Measurements from ENCODE around the gene PLCE1. TPM values are rescaled to one million over a fixed set of nuclear protein-coding genes. Genes with fewer than 3 reads are reported as not detected.
A peak's percentile ranks its signal among the peaks of the same experiment; 100 is the strongest.

PLCE1 gene
- total RNA-seq, 1 experiment from 2014 or later = 0.23 TPM

DNA sequence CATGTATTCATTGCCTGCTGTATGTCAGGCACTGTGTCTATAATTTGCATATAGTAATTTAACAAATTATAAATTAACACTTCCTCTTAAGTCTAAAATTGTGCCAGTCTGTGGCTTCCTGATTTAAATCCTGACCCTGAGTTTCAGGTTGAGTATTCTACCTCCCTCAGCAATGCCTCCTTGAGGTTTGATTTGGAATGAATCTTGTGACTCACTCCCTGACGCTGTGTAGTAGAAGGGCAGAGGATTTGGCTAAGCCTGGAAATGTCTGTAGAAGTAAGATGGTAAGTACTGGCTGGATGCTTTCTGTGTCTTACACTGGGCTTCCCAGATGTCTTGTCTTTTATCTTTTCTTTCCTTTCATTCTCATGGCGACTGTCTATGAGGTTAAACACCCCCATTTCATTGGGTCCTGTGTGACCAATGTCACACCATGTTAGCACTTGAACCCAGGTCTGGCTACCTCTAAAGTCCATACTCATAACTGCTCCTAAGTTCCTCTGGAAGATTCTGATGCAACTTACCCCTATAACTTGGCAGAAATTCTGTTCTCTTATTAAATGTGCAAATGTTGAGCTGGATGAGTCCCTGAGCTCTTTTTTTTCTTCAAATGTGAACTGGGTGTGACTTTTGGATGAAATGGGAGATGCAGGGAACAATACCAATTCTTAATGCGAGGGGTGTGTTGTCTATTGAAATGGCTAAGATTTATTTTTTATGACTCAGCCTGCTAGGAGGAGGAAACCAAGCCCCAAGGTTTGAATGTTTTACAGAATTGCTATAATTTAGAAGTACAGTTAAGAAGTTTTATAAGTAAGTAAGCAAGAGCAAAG is 48.5 kb downstream of the PLCE1 start:
- peak; percentile 54 for DNase-seq (ENCODE audit: unreplicated experiment)
- Mint-ChIP-seq H3K27me3 (ENCODE audit: insufficient read depth, unreplicated experiment) (no peaks in the 10 kb centered on the region), H3K36me3 (ENCODE audit: insufficient read depth, unreplicated experiment) (no peaks in the 10 kb centered on the region), H3K27ac (ENCODE audit: low read depth, unreplicated experiment) (peak overlapping the region; percentile 7), H3K4me3 (ENCODE audit: unreplicated experiment) (no peak overlapping the region), H3K4me1 (ENCODE audit: insufficient read depth, unreplicated experiment) (peaks cover 20% of the 10 kb centered on the region), H3K9me3 (ENCODE audit: unreplicated experiment) (no peaks in the 10 kb centered on the region)
- TF ChIP-seq, protein P1, sequence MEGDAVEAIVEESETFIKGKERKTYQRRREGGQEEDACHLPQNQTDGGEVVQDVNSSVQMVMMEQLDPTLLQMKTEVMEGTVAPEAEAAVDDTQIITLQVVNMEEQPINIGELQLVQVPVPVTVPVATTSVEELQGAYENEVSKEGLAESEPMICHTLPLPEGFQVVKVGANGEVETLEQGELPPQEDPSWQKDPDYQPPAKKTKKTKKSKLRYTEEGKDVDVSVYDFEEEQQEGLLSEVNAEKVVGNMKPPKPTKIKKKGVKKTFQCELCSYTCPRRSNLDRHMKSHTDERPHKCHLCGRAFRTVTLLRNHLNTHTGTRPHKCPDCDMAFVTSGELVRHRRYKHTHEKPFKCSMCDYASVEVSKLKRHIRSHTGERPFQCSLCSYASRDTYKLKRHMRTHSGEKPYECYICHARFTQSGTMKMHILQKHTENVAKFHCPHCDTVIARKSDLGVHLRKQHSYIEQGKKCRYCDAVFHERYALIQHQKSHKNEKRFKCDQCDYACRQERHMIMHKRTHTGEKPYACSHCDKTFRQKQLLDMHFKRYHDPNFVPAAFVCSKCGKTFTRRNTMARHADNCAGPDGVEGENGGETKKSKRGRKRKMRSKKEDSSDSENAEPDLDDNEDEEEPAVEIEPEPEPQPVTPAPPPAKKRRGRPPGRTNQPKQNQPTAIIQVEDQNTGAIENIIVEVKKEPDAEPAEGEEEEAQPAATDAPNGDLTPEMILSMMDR (IDR thresholded peaks at IDR 0.05; ENCODE audit: unreplicated experiment) = peak; percentile 17
- ChIA-PET CTCF (interaction anchor here (0.6 to 1.0 kb wide), 2 partner anchors 125 to 232 kb away, joined by 3 to 5 read pairs; no protein-coding TSS in a partner anchor), POLR2A (interaction anchor here (0.6 kb wide), 1 partner anchor 273 kb away, joined by 4 read pairs; no protein-coding TSS in a partner anchor)
- intact Hi-C loops (cut with micrococcal nuclease) = no loop called here
- no TSS peak for BruUV-seq (replicated peaks)

DNA sequence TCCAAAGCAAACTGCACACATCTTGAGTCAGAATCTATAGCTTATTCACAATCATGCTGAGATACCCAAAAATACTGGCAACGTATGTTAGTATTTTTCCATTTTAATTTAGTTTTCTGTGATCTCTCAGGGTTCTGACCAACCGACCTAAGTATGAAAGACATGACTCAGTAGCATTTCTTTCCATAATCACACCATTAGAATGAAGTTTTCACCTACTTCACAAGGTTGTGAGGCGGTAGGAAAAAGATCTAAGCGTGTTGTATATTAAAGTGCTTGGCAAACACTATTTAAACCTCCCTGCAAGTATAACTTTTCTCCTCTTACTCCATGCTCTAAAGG is 49.1 kb downstream of the PLCE1 start:
- intact Hi-C loops (cut with micrococcal nuclease) = no loop called here
- H3K9me3 Mint-ChIP-seq (ENCODE audit: unreplicated experiment) = no peaks in the 10 kb centered on the region

More for the DNA sequence above, 49.1 kb downstream of the PLCE1 start:
- Mint-ChIP-seq H3K27ac (ENCODE audit: low read depth, unreplicated experiment) (peak overlapping the region; percentile 7), H3K4me1 (ENCODE audit: insufficient read depth, unreplicated experiment) (peaks cover 20% of the 10 kb centered on the region), H3K4me3 (ENCODE audit: unreplicated experiment) (no peak overlapping the region), H3K36me3 (ENCODE audit: insufficient read depth, unreplicated experiment) (no peaks in the 10 kb centered on the region), H3K27me3 (ENCODE audit: insufficient read depth, unreplicated experiment) (no peaks in the 10 kb centered on the region)
- DNase-seq (ENCODE audit: unreplicated experiment) = no peak
- ChIA-PET CTCF (interaction anchor here (1.0 kb wide), 1 partner anchor 125 kb away, joined by 5 read pairs; no protein-coding TSS in a partner anchor), POLR2A (interaction anchor here (0.6 kb wide), 1 partner anchor 272 kb away, joined by 4 read pairs; no protein-coding TSS in a partner anchor)
- TF ChIP-seq, protein P1 (IDR thresholded peaks at IDR 0.05; ENCODE audit: unreplicated experiment) = no peak
- no TSS peak for BruUV-seq (replicated peaks)

Other genes with a start within 250 kb of the PLCE1 start
- gene LGI1, start 236.0 kb upstream of the PLCE1 start, total RNA-seq (2022) = not detected in 2 replicates
- gene SLC35G1, start 100.0 kb upstream of the PLCE1 start, total RNA-seq (2022) = 3.2 and 4.9 TPM in 2 replicates